Suprapubic skin (tissue), 3 donors: Measurements from ENCODE around the gene SEPTIN10.

ENCODE experiments used
- CTCF ChIP-seq, 2 donors: fragments of 200-600 bp in 1 of 2; fragments of 450-650 bp in 1 of 2; sonication (generic) in 1 of 2; IDR thresholded peaks; one replicate each; pipeline ENCODE4 v1.5.1; 2016 to 2019; ENCODE audit warnings: antibody characterized with exemption in 2 of 2, mild to moderate bottlenecking in 1 of 2, moderate library complexity in 1 of 2
- POLR2A ChIP-seq, 2 donors: fragments of 450-650 bp; IDR thresholded peaks; one replicate each; pipeline ENCODE4 v1.6.1; 2017; ENCODE audit warnings: antibody characterized with exemption in 2 of 2, mild to moderate bottlenecking in 2 of 2, moderate library complexity in 2 of 2

GRCh38 chr2:109655287-109655686, 41.5 kb upstream of the SEPTIN10 start:
- TF ChIP-seq CTCF (IDR thresholded peaks at IDR 0.05): no peak
- TF ChIP-seq POLR2A (IDR thresholded peaks at IDR 0.05): no peak
